ENCODE data around the gene CLIC5.

- TF ChIP-seq CTCF (conservative IDR thresholded peaks at IDR 0.05; ENCODE audit: low read length), result no peak
- TF ChIP-seq EZH2phosphoT487 (IDR thresholded peaks at IDR 0.05; ENCODE audit: borderline replicate concordance, low read depth, low read length), result no peak
Measured at GRCh38 chr6:46044881-46045617, 29.4 kb upstream of the CLIC5 start.
